Liver (tissue), 3 donors: Measurements from ENCODE around the gene RAC2.

Experiments
- EGR1 ChIP-seq, 2 donors: IDR thresholded peaks; 2 replicates each; pipeline ENCODE4 v1.6.1; 2016 to 2018; ENCODE audit warnings: antibody characterized with exemption in 2 of 2, low read depth in 2 of 2
- FOXA1 ChIP-seq: IDR thresholded peaks from 2 replicates; pipeline ENCODE4 v1.6.1; 2016; ENCODE audit warnings: antibody characterized with exemption
- HNF4A ChIP-seq, 2 donors: conservative IDR thresholded peaks; 2 replicates each; pipeline ENCODE4 v1.6.1; 2016; ENCODE audit warnings: antibody characterized with exemption in 2 of 2, mild to moderate bottlenecking in 2 of 2
- RXRA ChIP-seq, 2 donors: IDR thresholded peaks; 2 replicates each; pipeline ENCODE4 v1.6.1; 2017 to 2018; ENCODE audit warnings: antibody characterized with exemption in 2 of 2, mild to moderate bottlenecking in 1 of 2
- SP1 ChIP-seq: IDR thresholded peaks from 2 replicates; pipeline ENCODE4 v1.6.1; 2018; ENCODE audit warnings: antibody characterized with exemption, mild to moderate bottlenecking
- TAF1 ChIP-seq: conservative IDR thresholded peaks from 2 replicates; pipeline ENCODE4 v1.6.1; 2016; ENCODE audit warnings: antibody characterized with exemption, mild to moderate bottlenecking
- YY1 ChIP-seq: IDR thresholded peaks from 2 replicates; pipeline ENCODE4 v1.6.1; 2016; ENCODE audit warnings: antibody characterized with exemption, mild to moderate bottlenecking
- TF ChIP-seq, protein P1 (sequence below): fragments of 150-350 bp; IDR thresholded peaks from 2 replicates; pipeline ENCODE4 v1.5.1; 2017; ENCODE audit warnings: improper control_type of control experiment, low read depth, low read length; ENCODE audit not compliant: missing input control
- TF ChIP-seq, protein P2 (sequence below): IDR thresholded peaks from 2 replicates; pipeline ENCODE4 v1.6.1; 2016; ENCODE audit warnings: antibody characterized with exemption, mild to moderate bottlenecking
- TF ChIP-seq, protein P3 (sequence below): IDR thresholded peaks from 2 replicates; pipeline ENCODE4 v1.6.1; 2016; ENCODE audit warnings: antibody characterized with exemption
- TF ChIP-seq, protein P4 (sequence below): IDR thresholded peaks from 2 replicates; pipeline ENCODE4 v1.6.1; 2016; ENCODE audit warnings: antibody characterized with exemption
- TF ChIP-seq, protein P5 (sequence below): IDR thresholded peaks from 2 replicates; pipeline ENCODE4 v1.6.1; 2016; ENCODE audit warnings: antibody characterized with exemption
- donor health status: healthy.
- donor health status: healthy.

DNA sequence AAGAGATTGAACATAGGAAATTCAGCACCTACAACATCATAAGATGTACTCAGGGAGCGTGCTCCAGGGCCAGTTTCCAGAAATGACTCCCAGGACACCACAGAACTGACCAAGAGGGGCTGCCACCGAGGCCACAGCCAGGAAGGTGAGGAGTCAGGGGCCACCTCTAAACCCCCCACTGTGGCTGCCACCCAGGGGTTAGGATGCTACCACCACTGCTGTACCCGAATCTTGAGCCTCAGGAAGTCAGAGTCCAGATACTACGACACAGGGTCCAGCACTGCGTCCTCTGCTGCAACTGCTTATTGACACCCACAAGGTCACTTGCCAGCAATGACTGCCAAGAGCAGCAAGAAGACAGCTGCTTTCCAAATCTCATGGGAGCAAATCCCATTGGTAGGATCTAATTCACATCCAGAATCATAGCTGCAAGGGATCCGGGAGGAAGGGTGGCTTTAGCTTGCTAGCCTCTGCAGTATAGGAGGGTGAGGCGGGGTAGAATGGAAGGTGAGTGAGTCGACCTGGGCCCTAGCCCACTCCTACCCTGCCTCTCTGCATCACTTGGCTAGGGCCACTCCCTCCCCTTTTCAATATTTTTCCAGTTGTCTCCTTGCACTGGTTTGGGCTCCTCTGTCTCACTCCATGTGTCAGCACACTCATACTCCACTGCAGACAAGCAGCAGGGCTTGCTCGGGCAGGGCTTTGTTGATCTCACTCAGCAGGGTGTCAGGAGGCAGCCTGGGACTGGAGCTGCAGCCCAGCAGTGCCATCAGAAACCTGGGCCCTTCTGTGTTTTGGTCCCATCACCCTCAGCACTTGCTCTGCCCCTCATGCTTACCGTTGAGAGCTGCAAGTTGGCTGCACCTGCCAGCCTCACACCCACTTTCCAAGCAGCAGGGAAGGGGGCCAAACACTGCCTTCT is 20.2 kb upstream of the RAC2 start:
- TF ChIP-seq, protein P1, sequence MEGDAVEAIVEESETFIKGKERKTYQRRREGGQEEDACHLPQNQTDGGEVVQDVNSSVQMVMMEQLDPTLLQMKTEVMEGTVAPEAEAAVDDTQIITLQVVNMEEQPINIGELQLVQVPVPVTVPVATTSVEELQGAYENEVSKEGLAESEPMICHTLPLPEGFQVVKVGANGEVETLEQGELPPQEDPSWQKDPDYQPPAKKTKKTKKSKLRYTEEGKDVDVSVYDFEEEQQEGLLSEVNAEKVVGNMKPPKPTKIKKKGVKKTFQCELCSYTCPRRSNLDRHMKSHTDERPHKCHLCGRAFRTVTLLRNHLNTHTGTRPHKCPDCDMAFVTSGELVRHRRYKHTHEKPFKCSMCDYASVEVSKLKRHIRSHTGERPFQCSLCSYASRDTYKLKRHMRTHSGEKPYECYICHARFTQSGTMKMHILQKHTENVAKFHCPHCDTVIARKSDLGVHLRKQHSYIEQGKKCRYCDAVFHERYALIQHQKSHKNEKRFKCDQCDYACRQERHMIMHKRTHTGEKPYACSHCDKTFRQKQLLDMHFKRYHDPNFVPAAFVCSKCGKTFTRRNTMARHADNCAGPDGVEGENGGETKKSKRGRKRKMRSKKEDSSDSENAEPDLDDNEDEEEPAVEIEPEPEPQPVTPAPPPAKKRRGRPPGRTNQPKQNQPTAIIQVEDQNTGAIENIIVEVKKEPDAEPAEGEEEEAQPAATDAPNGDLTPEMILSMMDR, result no peak
- TF ChIP-seq, protein P2, sequence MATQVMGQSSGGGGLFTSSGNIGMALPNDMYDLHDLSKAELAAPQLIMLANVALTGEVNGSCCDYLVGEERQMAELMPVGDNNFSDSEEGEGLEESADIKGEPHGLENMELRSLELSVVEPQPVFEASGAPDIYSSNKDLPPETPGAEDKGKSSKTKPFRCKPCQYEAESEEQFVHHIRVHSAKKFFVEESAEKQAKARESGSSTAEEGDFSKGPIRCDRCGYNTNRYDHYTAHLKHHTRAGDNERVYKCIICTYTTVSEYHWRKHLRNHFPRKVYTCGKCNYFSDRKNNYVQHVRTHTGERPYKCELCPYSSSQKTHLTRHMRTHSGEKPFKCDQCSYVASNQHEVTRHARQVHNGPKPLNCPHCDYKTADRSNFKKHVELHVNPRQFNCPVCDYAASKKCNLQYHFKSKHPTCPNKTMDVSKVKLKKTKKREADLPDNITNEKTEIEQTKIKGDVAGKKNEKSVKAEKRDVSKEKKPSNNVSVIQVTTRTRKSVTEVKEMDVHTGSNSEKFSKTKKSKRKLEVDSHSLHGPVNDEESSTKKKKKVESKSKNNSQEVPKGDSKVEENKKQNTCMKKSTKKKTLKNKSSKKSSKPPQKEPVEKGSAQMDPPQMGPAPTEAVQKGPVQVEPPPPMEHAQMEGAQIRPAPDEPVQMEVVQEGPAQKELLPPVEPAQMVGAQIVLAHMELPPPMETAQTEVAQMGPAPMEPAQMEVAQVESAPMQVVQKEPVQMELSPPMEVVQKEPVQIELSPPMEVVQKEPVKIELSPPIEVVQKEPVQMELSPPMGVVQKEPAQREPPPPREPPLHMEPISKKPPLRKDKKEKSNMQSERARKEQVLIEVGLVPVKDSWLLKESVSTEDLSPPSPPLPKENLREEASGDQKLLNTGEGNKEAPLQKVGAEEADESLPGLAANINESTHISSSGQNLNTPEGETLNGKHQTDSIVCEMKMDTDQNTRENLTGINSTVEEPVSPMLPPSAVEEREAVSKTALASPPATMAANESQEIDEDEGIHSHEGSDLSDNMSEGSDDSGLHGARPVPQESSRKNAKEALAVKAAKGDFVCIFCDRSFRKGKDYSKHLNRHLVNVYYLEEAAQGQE, result no peak
- no peak for TF ChIP-seq SP1
- no peak for TF ChIP-seq YY1
- no peak for TF ChIP-seq FOXA1
- TF ChIP-seq, protein P3, sequence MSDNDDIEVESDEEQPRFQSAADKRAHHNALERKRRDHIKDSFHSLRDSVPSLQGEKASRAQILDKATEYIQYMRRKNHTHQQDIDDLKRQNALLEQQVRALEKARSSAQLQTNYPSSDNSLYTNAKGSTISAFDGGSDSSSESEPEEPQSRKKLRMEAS, result no peak
- TF ChIP-seq, protein P4, sequence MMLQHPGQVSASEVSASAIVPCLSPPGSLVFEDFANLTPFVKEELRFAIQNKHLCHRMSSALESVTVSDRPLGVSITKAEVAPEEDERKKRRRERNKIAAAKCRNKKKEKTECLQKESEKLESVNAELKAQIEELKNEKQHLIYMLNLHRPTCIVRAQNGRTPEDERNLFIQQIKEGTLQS, result no peak
- no peak for TF ChIP-seq HNF4A (conservative IDR thresholded peaks at IDR 0.05)
- no peak for TF ChIP-seq TAF1
- TF ChIP-seq, protein P5, sequence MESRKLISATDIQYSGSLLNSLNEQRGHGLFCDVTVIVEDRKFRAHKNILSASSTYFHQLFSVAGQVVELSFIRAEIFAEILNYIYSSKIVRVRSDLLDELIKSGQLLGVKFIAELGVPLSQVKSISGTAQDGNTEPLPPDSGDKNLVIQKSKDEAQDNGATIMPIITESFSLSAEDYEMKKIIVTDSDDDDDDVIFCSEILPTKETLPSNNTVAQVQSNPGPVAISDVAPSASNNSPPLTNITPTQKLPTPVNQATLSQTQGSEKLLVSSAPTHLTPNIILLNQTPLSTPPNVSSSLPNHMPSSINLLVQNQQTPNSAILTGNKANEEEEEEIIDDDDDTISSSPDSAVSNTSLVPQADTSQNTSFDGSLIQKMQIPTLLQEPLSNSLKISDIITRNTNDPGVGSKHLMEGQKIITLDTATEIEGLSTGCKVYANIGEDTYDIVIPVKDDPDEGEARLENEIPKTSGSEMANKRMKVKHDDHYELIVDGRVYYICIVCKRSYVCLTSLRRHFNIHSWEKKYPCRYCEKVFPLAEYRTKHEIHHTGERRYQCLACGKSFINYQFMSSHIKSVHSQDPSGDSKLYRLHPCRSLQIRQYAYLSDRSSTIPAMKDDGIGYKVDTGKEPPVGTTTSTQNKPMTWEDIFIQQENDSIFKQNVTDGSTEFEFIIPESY, result no peak
- TF ChIP-seq RXRA (IDR thresholded peaks at IDR 0.05), result no peak
- no peak for TF ChIP-seq EGR1 (IDR thresholded peaks at IDR 0.05; ENCODE audit: low read depth in 2 of 2)
